ENCODE measurements around the gene VAV2.
"Not testable (repeated sequence)": the region's sequence is repeated elsewhere in the genome, so short reads cannot be mapped to it uniquely, and the experiment has no call there.

Gene VAV2

DNA sequence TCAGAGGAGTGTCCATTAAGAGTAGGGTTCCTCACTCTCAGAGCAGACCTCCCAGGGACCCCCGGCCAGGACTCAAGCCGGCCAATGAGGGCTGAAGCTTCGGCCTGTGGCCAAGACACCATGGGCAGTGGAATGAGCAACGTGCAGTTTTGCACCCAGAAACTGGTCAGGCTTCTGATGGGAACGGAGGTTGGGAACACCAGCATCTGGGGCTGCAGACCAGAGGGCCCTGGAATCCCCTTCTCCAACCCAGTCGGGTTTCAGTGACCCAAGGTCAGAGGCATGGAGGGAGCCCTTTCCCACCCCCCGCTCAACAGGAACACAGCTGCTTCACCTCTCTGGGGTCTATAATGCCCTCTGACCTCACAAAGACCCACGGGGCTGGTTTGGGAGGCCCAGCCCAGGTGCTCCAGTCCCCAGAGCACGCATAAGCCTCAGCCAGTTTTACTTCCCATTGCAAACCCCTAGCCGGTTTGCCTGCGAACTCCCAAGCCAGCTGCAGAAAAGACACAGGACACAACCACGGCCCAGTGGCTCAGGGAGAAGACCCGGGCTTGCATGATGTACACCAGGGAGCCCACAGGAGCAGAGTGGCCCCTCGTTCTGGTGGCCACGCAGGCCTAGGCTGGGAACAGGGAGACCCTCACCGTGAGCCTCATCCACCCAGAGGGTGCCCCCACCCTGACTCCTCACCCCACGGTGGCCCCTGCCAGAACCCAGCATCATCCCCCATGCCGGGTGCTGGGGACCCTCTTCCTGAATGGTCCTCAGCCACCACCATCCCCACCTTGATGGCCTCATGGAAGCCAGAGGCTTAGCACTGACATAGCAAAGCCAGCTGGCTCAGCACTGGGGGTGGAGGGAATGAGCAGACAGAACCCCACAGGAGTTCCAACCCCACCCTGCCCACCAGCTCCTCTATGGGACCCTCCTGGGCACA lies 30.6 kb downstream of the VAV2 start:
- H3K4me3 ChIP-seq (ENCODE audit: low read depth, low read length), result no peak overlapping the region
- TF ChIP-seq CTCF (IDR thresholded peaks at IDR 0.05; ENCODE audit: low read depth, low read length, missing control alignments), result no peak
- DNase-seq (ENCODE audit: low read depth), result no peak
- in situ Hi-C loops (cut with HindIII; ENCODE audit: low sequenced_read_pairs), result no loop called here

GRCh38 chr9:133960568-133961129 lies 31.5 kb downstream of the VAV2 start:
- no peak for TF ChIP-seq CTCF (IDR thresholded peaks at IDR 0.05; ENCODE audit: low read depth, low read length, missing control alignments)
- DNase-seq (ENCODE audit: low read depth), result no peak
- H3K4me3 ChIP-seq (ENCODE audit: low read depth, low read length), result no peak overlapping the region
- in situ Hi-C loops (cut with HindIII; ENCODE audit: low sequenced_read_pairs), result no loop called here

GRCh38 chr9:133959966-133960567 lies 32.1 kb downstream of the VAV2 start:
- TF ChIP-seq CTCF (IDR thresholded peaks at IDR 0.05; ENCODE audit: low read depth, low read length, missing control alignments), result no peak
- no peak for DNase-seq (ENCODE audit: low read depth)
- in situ Hi-C loops (cut with HindIII; ENCODE audit: low sequenced_read_pairs), result no loop called here
- H3K4me3 ChIP-seq (ENCODE audit: low read depth, low read length), result no peak overlapping the region

DNA sequence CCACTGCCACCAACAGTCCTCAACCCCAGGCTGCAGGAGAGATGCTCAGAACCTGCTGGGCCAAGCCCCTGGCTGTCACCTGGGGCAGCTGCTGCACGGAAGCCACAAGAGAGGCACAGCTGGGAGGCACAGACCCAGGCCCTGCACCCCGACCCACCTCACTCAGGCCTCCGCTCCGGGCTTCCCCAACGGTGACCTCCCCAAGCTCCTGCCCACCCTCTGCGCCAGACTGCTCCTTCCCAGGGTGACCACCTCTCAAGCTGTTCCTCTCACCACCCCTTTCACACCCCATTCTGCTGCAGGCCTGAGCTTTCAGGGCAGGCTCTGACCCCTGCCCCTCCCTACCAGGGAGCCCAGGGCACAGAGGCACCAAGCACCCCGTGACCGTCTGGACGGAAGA lies 33.0 kb downstream of the VAV2 start:
- no peak for DNase-seq (ENCODE audit: low read depth)
- no peak for TF ChIP-seq CTCF (IDR thresholded peaks at IDR 0.05; ENCODE audit: low read depth, low read length, missing control alignments)
- no peak overlapping the region for H3K4me3 ChIP-seq (ENCODE audit: low read depth, low read length)
- in situ Hi-C loops (cut with HindIII; ENCODE audit: low sequenced_read_pairs), result no loop called here

GRCh38 chr9:133958756-133959155 lies 33.4 kb downstream of the VAV2 start:
- DNase-seq (ENCODE audit: low read depth), result no peak
- in situ Hi-C loops (cut with HindIII; ENCODE audit: low sequenced_read_pairs), result no loop called here
- no peak for TF ChIP-seq CTCF (IDR thresholded peaks at IDR 0.05; ENCODE audit: low read depth, low read length, missing control alignments)

GRCh38 chr9:133957772-133958171 lies 34.4 kb downstream of the VAV2 start:
- in situ Hi-C loops (cut with HindIII; ENCODE audit: low sequenced_read_pairs); H3K4me3 ChIP-seq (ENCODE audit: low read depth, low read length); DNase-seq (ENCODE audit: low read depth): not testable (repeated sequence)

More at GRCh38 chr9:133958756-133959155, 33.4 kb downstream of the VAV2 start:
- no peak overlapping the region for H3K4me3 ChIP-seq (ENCODE audit: low read depth, low read length)

GRCh38 chr9:133957328-133957727 lies 34.8 kb downstream of the VAV2 start:
- no peak overlapping the region for H3K4me3 ChIP-seq (ENCODE audit: low read depth, low read length)
- no peak for TF ChIP-seq CTCF (IDR thresholded peaks at IDR 0.05; ENCODE audit: low read depth, low read length, missing control alignments)
- DNase-seq (ENCODE audit: low read depth), result no peak
- in situ Hi-C loops (cut with HindIII; ENCODE audit: low sequenced_read_pairs), result no loop called here

All from astrocyte of the cerebellum (primary cell).